Right ventricle myocardium inferior (tissue), 1 donor: ENCODE results near the gene COMTD1. TPM values are rescaled to one million over a fixed set of nuclear protein-coding genes. Genes with fewer than 3 reads are reported as not detected.
"Not testable (repeated sequence)": the region's sequence is repeated elsewhere in the genome, so short reads cannot be mapped to it uniquely, and the experiment has no call there.

Source experiments
- ATAC-seq: fragments of 200-7000 bp; cut with Tn5 transposase; one replicate; pipeline ENCODE4 v1.9.1; 2020; ENCODE audit warnings: mild to moderate bottlenecking, moderate library complexity
- DNase-seq: peaks from one replicate; pipeline ENCODE4 v3.0.0; 2021; ENCODE audit errors: missing footprints
- intact Hi-C: fragments of 100-400 bp; cut with DNase I; formaldehyde crosslinking; loops from one replicate; pipeline ENCODE4 v1.11.0; 2022
- total RNA-seq: library from RNA; stranded (reverse); fragmentation: NEBNext Ultra II Directional; extraction: Animal tissue kit (Norgen Biotek cat#: 25700); gene quantifications from one replicate; pipeline ENCODE4 v1.2.1, GENCODE V29; 2021
- donor health status: DM: no; HTN: yes; CAD: no; lungs with severe emphysema.

The COMTD1 gene
- total RNA-seq, 1 donor from 2014 or later = 32.3 TPM

GRCh38 chr10:75203724-75204123, 32.0 kb downstream of the COMTD1 start:
- DNase-seq (no peak), ATAC-seq (peak; percentile 30)
- intact Hi-C loops = no loop called here

GRCh38 chr10:75203046-75203620, 32.6 kb downstream of the COMTD1 start:
- DNase-seq, intact Hi-C loops, ATAC-seq: not testable (repeated sequence)

DNA sequence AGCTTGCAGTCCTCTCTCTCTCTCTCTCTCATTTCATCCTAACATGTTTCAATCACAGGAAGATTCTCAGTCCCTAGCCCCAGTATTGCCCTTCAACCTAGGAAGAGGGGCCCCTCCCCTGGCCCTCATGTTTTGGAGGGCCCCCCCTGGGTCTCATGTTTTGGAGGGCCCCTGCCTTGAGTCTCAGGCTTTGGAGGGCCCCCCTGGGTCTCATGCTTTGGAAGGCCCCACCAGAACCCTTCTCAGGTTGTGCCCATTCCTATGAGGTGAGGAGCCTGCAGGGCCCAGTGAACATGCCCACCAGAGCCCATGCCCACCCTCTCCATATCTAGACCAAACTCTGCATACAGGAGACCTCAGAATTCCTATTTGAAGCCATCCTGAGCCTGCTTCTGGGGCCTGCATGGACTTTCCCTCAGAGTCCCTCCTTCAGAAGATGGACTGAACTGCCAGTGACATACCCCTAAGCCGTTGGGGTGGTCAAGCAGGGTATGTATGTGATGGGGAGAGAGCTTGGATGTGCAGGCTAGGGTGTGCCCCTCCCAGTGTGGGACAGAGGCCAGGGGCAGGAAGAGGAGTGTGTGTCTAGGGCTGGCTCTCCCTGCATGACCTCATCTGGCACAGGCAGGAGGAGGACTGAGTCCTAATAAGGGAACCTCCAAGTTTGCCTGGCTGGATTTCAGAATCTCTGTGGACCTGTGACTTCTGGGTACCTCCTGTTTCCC, 33.3 kb downstream of the COMTD1 start:
- intact Hi-C loops = no loop called here
- ATAC-seq (peak; percentile 97), DNase-seq (peak; percentile 81)

- intact Hi-C loops = no loop called here
- ATAC-seq = no peak
- DNase-seq = no peak
These were observed 33.9 kb downstream of the COMTD1 start for GRCh38 chr10:75201793-75202307.

DNA sequence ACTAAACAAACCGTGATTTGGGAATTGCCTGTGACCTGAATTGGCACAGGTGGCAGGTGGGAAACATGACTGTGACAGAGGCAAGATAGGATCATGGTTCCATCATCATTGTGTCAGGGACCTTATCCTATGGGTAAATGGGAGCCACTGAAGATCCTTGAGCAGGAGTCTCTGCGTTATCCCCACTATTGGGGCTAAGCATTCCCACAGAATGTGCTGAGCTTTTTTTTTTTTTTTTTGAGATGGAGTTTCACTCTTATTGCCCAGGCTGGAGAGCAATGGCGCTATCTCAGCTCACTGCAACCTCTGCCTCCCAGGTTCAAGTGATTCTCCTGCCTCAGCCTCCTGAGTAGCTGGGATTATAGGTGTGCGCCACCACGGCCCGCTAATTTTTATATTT, 35.8 kb downstream of the COMTD1 start:
- ATAC-seq, intact Hi-C loops, DNase-seq: not testable (repeated sequence)

DNA sequence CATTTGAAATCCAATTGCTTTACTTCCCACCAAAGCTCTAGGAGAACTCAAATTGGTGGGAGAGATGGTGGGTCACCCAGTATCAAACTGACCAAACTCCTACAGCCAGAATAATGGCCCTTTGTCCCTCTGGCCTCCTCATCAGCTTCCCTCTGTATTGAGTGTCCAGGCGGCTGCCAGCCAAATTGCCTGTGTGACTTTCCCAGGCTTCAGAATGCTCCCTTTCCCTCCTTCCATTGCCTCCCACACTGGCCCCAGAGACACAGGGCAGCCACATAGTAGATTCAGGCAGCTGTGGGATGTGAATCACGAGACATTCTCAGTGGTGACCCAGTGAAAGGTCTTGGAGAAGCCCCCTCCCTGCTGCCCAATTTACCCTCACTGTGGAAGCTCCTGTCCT, 37.9 kb downstream of the COMTD1 start:
- DNase-seq (no peak), ATAC-seq (no peak)

GRCh38 chr10:75197066-75197465, 38.7 kb downstream of the COMTD1 start:
- ATAC-seq (no peak), DNase-seq (no peak)
- intact Hi-C loops = no loop called here

More for the DNA sequence above, 37.9 kb downstream of the COMTD1 start:
- intact Hi-C loops = no loop called here

DNA sequence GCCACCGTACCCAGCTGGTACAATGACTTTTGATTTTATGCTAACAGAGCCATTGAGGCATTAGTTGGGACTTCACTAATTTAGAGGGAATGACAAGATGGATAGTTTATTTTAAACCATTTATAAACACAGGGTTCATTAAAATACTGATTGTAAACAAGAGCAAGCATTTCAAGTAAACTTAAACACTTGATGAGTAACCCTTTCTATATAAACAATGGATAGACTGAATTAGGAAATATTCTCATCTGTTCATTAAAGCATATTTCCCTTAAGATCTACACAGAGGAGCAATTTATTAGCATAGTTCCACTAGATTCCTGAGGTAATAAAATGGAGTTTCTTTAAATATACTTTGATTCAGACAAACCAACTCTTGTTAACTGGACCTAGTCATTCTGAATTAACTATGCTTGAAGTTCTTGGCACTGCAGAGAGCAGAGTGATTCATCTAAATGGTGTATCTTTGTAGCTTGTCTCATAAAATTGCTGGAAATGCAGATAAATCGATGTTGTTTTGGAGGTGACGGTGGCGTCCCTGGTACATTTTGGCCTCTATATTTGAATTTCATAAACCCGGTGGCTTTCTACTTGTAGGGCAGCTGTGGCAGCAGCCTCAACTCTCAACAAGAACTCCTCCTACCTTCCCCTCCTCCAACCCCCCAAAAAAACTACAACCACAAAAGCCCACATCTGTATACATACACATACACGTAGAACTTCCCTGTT, 40.6 kb downstream of the COMTD1 start:
- DNase-seq (no peak), ATAC-seq (no peak)
- intact Hi-C loops = no loop called here

DNA sequence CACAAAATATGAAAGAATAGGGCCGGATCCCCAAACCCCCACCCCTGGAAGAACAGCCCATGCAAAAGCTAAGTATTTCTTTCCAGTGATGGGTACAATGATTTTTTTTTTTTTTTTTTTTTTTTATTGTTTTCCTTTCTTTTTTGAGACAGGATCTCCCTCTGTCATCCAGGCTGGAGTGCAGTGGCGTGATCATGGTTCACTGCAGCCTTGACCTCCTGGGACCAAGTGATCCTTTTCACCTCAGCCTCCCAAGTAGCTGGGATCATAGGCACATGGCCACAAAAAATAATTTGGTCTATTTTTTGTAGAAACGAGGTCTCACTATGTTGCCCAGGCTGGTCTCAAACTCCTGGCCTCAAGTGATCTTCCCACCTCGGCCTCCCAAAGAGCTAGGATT, 41.1 kb downstream of the COMTD1 start:
- ATAC-seq, intact Hi-C loops, DNase-seq: not testable (repeated sequence)

DNA sequence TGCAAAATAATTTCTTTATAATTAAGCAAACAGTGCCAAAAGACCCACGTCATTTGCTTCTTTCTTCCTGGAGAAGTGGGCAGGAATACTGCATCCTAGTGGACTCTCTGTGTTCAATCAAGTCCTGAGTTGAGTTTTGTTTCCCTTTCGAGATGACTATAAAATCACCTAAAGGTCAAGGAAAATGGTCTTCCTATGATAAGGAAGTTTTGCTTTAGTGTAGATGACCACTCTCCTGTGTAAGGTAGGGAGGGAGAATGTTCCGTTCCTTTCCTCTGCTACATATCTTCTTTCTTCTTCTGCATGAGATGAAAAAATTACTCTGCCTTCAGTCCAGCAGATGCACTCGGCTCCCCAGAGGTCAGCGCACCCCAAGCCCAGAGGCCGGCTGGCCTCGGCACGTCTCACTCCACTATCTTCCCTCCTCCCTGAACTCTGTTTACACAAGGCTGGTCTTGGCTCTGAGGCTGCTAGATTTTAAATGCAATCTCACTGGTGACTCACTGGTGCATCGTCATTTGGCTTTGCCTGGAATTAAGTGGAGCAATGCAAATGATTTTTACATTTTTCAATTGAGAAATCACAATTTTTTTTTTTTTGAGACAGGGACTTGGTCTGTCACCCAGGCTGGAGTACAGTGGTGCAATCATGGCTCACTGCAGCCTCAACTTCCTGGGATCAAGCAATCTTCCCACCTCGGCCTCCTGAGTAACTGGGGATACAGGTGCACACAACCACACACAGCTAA, 43.8 kb downstream of the COMTD1 start:
- ATAC-seq = peak; percentile 91
- peak; percentile 78 for DNase-seq
- intact Hi-C loops = no loop called here

GRCh38 chr10:75189266-75190096, 46.3 kb downstream of the COMTD1 start:
- ATAC-seq (no peak), DNase-seq (no peak)

GRCh38 chr10:75188522-75188921, 47.2 kb downstream of the COMTD1 start:
- ATAC-seq, DNase-seq: not testable (repeated sequence)
- intact Hi-C loops = loop anchor here (2.0 kb wide), 1 partner anchor 46 kb away; the partner anchor contains the start of gene COMTD1

More at GRCh38 chr10:75189266-75190096, 46.3 kb downstream of the COMTD1 start:
- intact Hi-C loops = loop anchor here (2.0 kb wide), 1 partner anchor 45 kb away; the partner anchor contains the start of gene COMTD1

GRCh38 chr10:75187961-75188426, 47.8 kb downstream of the COMTD1 start:
- no peak for DNase-seq
- ATAC-seq = peak; percentile 26
- intact Hi-C loops = loop anchor here (2.0 kb wide), 1 partner anchor 47 kb away; the partner anchor contains the start of gene COMTD1

DNA sequence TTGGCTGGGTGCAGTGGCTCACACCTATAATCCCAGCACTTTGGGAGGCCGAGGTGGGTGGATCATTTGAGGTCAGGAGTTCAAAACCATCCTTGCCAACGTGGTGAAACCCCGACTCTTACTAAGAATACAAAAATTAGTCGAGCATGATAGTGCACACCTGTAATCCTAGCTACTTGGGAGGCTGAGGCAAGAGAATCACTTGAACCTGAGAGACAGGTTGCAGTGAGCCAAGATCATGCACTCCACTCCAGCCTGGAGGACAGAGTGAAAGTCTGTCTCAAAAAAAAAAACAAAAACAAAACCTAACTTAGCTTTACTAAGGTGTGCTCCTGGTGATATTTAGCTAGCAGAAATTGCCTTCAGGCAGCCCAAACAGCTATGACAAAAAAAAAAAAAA, 49.4 kb downstream of the COMTD1 start:
- DNase-seq = no peak
- intact Hi-C loops = no loop called here

More for the DNA sequence above, 49.4 kb downstream of the COMTD1 start:
- ATAC-seq = no peak
